Measurements from ENCODE around the gene HMCN1.
"Not testable (repeated sequence)": the region's sequence is repeated elsewhere in the genome, so short reads cannot be mapped to it uniquely, and the experiment has no call there.

HMCN1 gene

DNA sequence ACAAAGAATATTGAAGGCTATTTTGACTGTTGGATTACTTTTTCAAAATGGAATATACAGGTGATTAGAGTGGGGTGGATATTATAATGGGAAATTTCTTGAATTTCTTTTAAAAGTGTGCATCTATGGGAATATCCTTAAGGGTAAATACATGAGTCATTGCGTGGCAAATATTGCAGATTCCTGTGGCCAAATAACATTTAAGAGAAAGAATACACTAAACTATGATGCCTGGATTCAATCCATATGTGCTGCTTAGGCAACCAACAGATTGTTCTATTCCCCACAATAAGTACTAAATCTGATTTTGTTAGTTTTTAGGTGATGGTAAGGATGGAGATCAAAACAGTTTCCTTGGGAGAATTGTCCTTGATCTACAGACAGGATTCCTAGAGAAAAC is 119.5 kb downstream of the HMCN1 start:
- DNase-seq (ENCODE audit: low spot score), result no peak

DNA sequence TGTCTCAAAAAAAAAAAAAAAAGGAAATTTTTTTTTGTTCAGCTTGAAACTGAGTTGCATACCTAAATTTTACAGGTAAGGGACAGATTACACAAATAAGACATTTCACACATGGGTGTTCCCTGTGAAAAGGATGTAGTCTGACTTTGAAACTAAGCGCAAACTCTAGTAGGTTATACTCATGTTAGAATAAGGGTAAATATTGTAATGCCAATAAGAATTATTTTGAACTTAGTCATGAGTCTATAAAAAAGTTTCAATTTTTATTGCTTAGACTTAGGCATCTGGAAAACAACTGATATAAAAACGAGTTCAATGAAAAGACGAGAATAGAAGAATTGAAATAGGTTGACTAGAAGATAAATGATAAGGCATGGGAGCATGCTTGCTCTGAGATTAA is 122.3 kb downstream of the HMCN1 start:
- no peak for DNase-seq (ENCODE audit: low spot score)

DNA sequence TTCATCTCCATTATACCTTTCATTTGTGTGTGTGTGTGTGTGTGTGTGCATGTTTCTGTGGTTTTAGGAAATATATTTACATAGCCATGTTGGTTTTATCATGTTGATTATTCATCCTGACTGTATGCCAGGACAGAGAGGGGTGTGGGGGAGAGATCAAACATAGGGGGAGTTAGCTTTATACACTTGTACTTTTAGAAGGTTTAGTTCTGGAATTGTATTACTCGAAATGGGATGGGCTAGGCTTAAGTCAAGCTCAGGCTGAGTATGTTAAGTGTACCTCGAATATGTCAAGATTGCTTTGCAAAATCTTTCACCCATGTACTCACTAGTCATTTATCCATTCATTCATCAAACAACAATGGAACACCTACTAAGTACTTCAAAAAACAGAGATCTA is 123.3 kb downstream of the HMCN1 start:
- DNase-seq (ENCODE audit: low spot score), result no peak

DNA sequence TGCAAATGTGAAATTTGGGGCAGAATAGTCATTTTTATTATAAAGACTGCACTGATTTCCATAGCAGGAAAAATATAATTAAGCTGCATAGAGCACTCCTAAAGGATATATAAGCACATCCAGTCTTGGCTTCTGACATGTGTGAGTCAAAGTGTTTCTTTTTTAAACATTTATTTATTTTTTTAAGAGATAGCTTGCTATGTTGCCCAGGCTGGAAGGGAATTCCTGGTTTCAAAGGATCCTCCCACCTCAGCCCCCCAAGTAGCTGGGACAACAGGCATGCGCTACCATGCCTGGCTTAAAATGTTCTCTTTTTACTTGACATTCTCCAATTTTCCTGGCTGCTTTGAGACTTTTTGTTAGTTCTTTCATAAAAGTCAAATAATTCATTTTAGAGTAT is 126.1 kb downstream of the HMCN1 start:
- no peak for DNase-seq (ENCODE audit: low spot score)

DNA sequence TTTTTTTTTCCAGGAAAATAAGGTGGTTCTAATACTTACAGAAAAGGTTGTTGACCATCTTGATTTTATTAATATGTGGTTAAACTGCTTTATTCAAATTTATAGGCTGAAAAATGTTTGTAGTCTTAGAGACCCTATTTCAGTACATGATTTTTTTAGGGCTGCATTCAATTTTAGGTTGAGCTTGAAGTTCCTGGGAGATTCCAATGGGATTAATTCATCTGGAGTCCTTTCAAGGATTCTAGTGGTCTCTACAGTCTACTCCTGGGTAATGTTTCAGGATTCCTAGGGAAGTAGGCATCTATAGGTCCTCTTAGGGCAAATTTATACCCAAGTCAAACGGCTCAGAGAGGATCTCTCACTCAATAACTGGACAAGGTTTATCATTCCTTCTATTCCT is 126.7 kb downstream of the HMCN1 start:
- DNase-seq (ENCODE audit: low spot score), result no peak

DNA sequence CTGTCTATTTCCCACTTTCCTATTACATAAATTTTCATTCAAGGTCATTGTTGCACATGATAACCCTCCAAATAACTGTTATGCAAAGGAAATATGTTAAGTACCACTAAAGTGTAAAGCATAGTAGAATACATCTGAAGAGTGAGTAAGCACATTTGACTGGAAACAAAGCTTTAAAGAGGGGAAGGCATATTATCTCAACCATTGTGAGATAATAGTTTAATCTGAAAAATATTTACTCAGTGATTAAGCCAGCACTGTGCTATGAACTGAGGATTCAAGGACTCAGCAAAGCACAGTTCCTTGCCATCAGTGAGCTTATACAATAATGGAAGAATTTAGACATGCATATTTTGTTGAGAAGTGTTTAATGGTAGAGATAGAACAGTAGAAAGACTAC is 127.4 kb downstream of the HMCN1 start:
- no peak for DNase-seq (ENCODE audit: low spot score)

DNA sequence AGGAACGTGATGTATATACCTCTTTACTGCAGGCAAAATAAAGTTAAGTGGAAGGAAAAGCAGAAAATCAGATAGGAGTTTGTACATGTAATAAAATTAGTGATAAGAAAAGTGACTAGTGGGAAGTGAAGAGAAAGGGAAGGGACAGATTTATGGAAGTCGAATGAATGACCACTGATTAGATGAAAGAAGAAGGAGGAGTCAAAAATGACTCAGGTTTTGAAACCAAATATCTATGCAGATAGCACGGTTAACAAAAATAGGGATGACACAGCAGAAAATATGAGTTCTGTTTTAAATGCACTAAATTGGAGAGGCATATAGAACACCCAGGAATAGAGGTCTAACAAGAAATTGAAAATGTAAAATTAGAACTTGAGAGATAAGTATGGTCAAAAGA is 128.0 kb downstream of the HMCN1 start:
- no peak for DNase-seq (ENCODE audit: low spot score)

DNA sequence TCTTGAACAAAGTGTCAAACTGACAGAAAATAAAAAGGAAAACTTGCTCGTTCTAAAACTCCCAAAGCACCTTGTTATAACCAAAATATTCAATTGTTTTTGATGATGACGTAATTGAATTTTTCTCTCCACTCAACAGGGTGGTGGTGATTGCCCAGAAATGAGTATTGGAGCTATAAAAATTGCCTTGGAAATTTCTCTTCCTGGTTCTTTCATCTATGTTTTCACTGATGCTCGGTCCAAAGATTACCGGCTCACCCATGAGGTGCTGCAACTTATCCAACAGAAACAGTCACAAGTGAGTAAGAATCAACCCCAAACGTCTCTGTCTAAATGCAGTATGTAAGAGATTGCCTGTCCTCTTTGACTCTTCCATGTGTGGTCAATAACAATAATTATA is 130.1 kb downstream of the HMCN1 start:
- DNase-seq (ENCODE audit: low spot score), result no peak

DNA sequence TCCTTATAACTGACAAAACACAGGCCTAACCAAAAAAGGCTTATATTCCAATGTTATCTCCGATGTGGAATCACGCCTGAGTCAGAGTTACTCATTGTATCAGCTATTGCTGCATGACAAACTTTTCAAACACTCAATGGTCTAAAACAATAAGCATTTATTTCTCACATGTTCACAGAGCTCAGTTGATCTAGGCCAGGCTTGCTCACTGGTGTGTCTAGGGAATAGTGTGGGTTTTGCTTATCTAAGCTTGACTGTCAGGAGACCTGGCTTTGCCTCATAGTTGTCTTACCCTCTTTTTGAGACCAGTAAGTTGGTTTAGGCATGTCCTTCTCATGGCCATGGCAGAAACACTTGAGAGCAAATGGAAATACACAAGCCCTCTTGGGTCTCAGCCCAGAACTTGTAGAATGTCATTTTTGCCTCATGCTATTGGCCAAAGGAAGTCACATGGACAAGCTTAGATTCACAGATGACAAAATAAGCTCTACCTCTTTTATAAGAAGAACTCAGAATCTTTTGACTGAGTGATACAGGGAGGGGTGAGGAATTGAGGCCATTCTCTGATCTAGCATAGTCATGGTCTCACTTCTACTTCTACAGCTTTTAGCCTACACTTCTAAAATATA is 130.8 kb downstream of the HMCN1 start:
- DNase-seq (ENCODE audit: low spot score), result no peak

DNA sequence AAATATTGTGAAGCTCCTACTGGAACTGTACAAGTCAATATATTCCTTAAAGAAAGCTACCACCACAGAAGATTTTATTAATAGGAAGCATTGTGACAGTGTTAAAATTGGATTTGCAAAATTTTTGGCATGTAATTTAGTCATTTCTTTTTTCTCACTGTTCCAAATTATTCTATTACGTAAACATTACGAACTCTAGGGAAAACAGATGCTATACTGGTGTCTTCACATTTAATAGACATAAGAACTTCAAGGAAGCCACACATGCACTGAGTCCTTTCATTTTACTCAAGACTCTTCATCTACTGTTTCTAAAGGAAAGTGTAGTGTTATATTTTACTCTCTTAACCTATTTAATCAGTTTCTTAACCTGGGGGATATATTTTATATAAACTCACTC is 135.4 kb downstream of the HMCN1 start:
- DNase-seq (ENCODE audit: low spot score), result no peak

DNA sequence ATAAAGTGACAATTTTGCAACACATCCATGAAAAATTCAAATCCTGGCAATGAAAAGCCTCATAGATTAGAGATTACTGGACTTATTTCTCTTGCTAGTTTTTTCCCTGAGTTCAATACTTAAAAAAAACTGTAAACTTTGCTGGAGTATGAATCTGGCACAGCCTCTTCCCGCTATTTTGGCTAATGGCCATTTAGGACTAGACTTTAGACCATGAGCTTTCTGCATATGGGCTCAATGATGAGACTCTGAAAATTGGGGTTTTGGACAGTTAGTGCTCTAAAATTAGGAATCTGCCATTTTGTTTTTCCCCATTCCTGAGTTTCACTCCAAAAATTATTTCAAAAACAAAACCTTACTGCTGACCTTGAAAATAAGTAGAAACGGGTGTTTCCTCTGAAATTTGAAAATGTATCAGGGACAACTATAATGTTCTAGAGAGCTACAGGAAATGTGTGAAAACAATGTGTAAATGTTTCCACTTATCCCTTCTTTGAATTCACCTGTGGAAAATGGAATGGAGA is 137.5 kb downstream of the HMCN1 start:
- DNase-seq (ENCODE audit: low spot score), result no peak

DNA sequence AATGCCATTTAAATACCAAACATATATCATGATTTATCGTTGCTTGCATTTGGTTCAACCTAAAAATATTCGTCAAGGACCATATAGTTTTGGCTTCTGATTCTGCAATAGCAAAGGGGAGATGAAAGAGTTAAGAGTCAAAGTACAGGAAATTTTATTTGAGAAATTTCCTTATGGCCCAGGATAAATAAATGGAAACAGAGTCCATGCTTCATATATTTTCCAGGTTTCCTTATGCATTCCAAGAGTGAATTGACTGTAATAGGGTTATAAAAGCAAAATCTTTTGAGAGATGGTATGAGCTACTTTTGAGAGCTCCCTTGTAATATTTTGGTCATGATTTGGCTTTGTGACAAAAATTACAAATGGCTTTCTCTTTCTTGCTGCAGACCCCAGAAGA is 140.1 kb downstream of the HMCN1 start:
- no peak for DNase-seq (ENCODE audit: low spot score)

DNA sequence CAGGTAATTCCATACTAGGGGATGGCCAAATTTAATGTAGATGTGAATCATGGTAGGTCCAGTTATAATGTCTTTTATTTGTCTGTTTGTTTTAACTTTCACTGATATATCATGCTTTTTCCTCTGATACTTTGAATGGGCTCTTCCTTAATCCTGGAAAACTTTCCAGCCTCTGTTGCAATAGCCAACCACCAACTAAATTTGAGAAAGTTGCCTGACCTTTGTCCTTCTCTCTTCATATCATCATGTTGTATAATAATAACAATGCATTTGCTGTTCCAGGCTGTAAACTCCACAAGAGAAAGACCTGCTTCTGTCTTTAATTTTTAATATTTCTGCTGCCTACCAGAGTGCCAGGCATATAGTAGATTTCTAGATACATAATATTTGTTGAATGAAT is 146.1 kb downstream of the HMCN1 start:
- no peak for DNase-seq (ENCODE audit: low spot score)

DNA sequence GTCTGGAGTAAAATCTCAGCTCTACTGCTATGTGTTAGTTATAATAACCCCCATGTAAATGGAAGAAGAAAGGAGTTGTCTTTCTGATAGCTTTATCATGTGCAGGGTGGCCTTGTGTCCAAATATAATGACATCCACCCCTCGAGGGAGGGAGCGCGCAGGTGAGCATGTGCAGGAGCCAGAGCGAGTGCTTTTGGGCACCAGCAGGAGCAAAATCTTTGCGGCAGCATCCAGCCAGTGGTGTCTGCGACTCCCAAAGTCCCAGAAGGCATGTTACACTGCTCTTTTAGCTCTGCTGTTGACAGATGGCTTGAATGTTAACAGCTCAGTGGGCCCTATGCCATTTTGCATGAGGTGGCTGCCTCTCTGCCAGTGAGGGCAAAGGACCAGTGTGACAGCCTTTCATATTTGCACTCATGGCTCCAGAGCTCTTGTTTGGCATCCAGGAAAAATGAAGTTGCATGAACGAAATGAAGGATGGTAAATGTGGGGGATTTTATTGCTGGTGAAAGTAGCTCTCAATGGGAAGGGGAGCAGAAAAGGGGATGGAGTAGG is 146.7 kb downstream of the HMCN1 start:
- DNase-seq (ENCODE audit: low spot score), result no peak

DNA sequence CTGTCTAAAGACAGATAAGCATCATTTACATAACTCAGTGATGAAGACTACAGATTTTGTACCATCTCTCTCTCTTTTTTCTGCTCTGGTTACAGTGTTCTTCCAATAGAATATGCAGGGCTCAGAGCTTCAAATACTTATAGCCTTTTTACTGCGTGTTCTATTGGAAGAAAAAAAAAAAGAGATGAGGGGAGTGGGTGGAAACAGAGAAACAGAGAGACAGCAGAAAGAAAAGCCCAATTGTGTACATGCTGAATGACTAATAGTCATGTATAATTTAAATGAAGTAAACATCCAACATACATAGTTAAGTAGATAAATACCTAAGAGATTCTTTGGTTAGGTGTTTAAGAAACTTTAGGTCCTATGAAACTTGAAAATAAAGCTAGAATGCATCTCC is 151.9 kb downstream of the HMCN1 start:
- no peak for DNase-seq (ENCODE audit: low spot score)

DNA sequence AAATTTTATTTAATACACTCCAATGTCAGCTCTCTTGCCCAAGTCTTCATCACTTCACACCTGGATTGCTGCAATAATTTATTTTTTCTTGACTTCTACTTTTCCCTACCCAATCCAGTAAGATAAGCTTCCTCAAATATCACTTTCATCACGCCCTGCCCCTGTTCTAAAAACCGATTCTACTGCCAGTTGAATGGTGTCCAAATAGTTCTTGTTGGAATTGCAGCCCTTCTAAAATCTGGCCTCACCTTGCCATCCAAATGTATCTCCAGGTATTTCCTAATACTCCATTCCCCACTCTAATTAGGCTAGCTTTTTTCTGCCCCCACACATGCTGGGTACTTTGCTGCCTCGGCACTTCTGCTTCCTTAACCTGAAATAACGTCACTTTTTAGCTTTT is 152.5 kb downstream of the HMCN1 start:
- DNase-seq (ENCODE audit: low spot score), result no peak

DNA sequence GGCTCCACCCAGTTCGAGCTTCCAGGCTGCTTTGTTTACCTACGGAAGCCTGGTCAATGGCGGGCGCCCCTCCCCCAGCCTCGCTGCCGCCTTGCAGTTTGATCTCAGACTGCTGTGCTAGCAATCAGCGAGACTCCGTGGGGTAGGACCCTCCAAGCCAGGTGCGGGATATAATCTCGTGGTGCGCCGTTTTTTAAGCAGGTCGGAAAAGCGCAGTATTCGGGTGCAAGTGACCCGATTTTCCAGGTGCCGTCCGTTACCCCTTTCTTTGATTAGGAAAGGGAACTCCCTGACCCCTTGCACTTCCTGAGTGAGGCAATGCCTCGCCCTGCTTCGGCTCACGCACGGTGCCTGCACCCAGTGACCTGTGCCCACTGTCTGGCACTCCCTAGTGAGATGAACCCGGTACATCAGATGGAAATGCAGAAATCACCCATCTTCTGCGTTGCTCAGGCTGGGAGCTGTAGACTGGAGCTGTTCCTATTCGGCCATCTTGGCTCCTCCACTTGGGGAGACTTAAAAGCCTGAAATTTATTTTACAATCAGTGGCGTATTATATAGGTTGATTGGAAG is 158.7 kb downstream of the HMCN1 start:
- DNase-seq (ENCODE audit: low spot score), result not testable (repeated sequence)

DNA sequence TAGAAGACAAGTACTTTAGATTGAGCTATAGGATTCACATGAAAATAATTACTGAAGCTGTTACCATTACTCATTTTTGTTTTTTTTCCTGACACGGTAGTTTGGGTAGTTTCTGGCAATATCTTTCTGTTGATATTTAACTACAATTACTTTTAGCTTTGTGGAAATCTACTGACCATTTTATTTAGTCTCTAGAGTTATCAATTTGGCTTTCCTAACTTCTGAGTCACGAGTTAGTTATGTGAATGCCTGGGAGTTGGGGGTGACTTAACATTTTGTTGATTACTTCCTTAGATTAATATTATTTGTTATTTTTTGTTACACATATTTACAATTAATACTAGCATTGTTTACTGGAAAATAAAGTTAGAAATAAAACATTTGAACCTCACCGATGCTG is 160.6 kb downstream of the HMCN1 start:
- no peak for DNase-seq (ENCODE audit: low spot score)

DNA sequence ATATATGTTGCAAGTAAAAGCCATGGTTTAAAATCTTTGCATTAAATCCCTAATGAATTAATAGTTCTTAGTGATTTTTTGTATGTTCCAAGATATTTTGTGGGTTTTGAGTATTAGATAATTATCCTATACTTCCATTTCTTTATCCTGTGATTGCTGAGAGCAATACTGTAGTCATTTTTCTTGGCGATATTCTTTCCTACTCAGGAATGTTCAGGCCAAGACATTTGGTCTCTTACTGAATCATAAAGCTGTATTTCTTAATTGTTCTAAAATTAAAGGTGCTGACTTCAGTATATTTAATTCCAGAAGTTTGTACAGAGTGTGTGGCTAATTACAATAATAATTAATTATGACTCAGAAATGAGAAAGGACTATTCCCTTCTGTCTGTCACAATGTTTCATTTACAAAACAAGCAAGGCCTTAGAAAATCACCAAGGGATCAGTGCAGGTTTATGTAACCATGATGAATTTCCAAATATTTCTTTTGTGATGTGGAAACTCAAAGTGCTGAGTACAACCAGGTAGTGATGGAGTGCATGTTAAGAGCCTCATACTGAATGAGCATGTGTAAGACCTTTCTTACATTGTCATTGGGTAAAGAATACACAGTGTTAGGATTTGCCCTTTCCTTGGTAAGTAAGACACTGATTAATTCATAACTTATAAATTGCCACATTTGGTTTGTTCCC is 161.2 kb downstream of the HMCN1 start:
- DNase-seq (ENCODE audit: low spot score), result no peak

DNA sequence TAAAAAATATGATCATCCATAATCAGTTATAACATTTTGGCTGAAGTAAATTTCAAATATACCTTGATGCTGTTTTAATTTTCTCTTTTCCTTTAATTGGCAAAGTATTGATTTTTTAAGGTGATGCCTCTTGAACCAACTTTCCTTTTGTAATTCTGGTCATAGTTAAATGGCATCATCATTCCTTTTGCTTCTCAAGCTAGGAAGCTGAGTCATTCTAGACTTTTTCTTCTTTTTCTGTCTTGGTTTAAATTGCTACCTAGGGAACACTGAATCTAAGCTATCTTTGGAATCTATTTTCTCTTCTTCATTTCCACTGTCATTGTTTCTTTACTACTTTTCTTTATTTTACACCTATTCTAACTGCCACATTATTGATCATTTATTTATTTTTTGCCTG is 162.7 kb downstream of the HMCN1 start:
- no peak for DNase-seq (ENCODE audit: low spot score)

DNA sequence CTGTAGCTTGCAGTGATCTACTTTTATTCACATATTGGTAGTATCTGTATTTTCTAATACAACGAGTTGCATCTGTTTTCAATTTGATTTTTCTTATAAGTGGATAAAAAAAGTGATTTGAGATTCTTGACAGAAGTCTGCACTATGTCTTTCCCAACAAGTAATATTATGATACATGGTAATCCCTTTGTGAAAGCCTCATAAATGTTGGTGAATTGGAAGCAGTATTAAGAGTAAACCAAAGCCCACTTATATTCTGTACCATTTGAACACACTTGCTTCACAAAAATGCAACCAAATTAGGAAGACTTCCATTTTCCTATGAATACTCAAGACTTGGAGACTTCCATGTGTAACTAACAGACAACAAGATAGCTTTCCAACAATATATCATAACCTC is 172.0 kb downstream of the HMCN1 start:
- DNase-seq (ENCODE audit: low spot score), result no peak

DNA sequence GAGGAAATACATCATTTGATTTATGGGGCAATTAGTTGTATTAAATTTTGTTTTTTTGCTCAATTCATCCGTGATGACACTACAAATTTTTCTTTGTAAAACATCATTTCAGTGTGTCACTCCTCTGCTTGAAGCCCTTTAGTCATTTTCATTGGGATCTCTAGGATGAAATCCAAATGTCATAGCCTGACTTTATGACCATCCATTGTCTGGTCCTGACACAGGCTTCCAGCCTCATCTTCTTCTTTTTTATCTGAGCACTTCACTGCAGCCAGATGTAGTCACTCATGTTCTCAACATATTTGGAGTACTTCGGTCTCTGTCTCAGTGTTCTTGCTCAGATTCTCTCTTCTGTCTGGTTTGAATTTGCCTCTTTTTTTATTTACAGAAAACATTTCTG is 173.1 kb downstream of the HMCN1 start:
- no peak for DNase-seq (ENCODE audit: low spot score)

DNA sequence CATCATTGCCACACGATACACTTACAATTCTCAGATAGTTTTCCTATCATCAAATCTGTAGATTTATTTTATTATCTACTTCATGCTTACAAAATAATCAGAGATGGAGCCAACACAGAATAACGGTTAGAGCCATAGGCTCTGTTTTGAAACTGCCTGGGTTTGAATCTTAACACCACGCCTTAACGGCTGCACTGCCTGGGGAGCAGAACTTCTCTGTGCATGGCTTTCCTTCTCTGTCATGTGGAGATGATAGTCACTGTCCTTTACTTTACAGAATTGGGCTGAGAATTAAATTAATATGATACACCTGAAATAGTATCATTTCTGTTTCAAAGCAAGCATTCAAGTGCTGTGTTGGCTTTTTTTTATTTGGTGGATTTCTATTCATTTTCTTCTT is 177.8 kb downstream of the HMCN1 start:
- no peak for DNase-seq (ENCODE audit: low spot score)
